Measurements from ENCODE around the gene KCNIP4. TPM values are rescaled to one million over a fixed set of nuclear protein-coding genes. Genes with fewer than 3 reads are reported as not detected.
"Not testable (repeated sequence)": the region's sequence is repeated elsewhere in the genome, so short reads cannot be mapped to it uniquely, and the experiment has no call there.

Gene KCNIP4
- total and polyA plus RNA-seq, 4 donors = not detected

DNA sequence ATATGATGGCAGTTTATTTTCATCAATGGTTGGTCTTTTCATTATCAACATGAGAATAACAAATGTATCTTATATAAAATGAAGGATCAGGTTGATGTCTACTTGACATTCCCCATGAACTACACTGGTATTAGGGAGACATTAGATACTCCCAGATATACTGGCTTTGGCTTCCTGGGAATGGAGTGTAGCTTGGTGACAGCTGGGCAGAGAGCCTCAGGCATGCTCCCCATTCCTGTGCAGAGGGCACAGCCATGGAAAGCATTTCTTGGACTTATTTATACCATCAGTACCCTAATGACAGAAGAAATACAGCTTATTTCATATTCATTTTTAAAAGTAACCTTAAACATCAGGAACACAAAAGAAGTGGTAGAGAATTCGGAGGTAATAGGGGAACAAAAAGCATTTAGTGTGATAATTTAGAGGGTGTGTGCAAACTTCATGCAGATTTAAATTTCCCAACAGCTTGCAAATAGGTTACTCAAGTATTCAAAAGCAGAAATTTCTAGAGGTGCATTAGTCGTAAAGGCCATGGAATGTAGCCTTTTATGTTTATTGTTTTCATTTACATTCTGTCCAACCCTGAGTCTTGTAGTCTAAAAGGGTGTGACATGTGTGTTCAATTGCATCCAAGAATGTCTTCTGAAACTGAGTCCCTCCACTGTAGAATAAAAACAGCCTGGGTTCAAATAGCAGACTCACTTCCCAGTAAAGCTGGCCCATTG is 573.8 kb downstream of the KCNIP4 start:
- 75 to 87% methylated on average over 2 of the region's 2 CpGs for WGBS, 2 donors
- no peaks in the 10 kb centered on the region for H3K4me1 ChIP-seq (ENCODE audit: control insufficient read depth in 1 of 2, insufficient read depth in 2 of 2, low read length in 2 of 2)
- intact Hi-C loops (cut with DNase I) = no loop called here
- no peaks in the 10 kb centered on the region for H3K9me3 ChIP-seq (ENCODE audit: control insufficient read depth, low read length)
- H3K27ac ChIP-seq (ENCODE audit: low read depth in 1 of 2, low read length in 2 of 2) = no peak overlapping the region
- ATAC-seq (ENCODE audit: low FRiP score) = no peak
- H3K27me3 ChIP-seq (ENCODE audit: control insufficient read depth in 1 of 2, insufficient read depth in 2 of 2, low read length in 1 of 2) = no peaks in the 10 kb centered on the region
- no peak overlapping the region for H3K4me3 ChIP-seq (ENCODE audit: low read length in 2 of 2)
- H3K36me3 ChIP-seq (ENCODE audit: control insufficient read depth in 1 of 2, insufficient read depth in 2 of 2, low read length in 1 of 2) = no peaks in the 10 kb centered on the region
- DNase-seq = no peak

DNA sequence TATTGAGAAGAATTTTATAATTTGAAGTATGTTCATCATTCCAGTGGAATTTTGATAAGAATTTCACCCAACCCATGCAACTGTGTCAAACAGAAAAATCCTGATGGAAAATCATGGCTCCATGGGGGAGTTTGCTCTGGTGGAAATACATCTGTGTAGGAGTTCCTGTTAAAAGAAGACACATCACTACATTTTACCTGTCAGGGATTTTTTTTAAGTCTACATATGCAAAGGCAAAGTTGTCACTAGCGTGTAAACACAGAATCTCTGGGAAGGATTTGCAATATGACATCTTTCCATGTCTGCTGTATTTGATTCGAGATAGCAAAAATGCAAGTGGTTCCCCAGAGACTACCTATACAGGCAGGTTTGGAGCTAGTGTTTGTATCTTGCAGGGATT is 581.0 kb downstream of the KCNIP4 start:
- no peak overlapping the region for H3K4me3 ChIP-seq (ENCODE audit: low read length in 2 of 2)
- no peak overlapping the region for H3K27ac ChIP-seq (ENCODE audit: low read depth in 1 of 2, low read length in 2 of 2)
- H3K9me3 ChIP-seq (ENCODE audit: control insufficient read depth, low read length) = no peaks in the 10 kb centered on the region
- ATAC-seq (ENCODE audit: low FRiP score) (no peak), DNase-seq (no peak)
- no peaks in the 10 kb centered on the region for H3K36me3 ChIP-seq (ENCODE audit: control insufficient read depth in 1 of 2, insufficient read depth in 2 of 2, low read length in 1 of 2)
- intact Hi-C loops (cut with DNase I) = no loop called here
- H3K27me3 ChIP-seq (ENCODE audit: control insufficient read depth in 1 of 2, insufficient read depth in 2 of 2, low read length in 1 of 2) = no peaks in the 10 kb centered on the region
- no peaks in the 10 kb centered on the region for H3K4me1 ChIP-seq (ENCODE audit: control insufficient read depth in 1 of 2, insufficient read depth in 2 of 2, low read length in 2 of 2)
- 61 to 66% methylated on average over 2 of the region's 2 CpGs for WGBS, 2 donors

DNA sequence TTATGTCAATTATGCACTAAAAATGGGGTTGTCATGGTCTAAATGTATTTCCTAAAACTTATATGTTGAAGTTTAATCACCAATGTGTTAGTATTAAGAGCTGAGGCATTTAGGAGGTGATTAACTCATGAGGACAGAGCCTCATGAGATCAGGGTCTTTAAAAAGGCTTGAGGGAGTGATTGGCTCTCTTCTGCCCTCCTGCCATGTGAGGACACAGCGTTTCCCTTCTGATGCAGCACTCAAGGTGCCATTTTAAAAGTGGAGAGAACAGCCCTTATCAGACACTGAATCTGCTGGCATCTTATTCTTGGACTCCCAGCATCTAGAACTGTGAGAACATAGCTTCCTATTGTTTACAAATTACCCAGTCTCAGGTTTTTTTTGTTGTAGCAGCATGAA is 581.7 kb downstream of the KCNIP4 start:
- Histone ChIP-seq H3K9me3 (ENCODE audit: control insufficient read depth, low read length) (no peaks in the 10 kb centered on the region), H3K27me3 (ENCODE audit: control insufficient read depth in 1 of 2, insufficient read depth in 2 of 2, low read length in 1 of 2) (no peaks in the 10 kb centered on the region), H3K4me1 (ENCODE audit: control insufficient read depth in 1 of 2, insufficient read depth in 2 of 2, low read length in 2 of 2) (no peaks in the 10 kb centered on the region), H3K4me3 (ENCODE audit: low read length in 2 of 2) (no peak overlapping the region), H3K36me3 (ENCODE audit: control insufficient read depth in 1 of 2, insufficient read depth in 2 of 2, low read length in 1 of 2) (no peaks in the 10 kb centered on the region), H3K27ac (ENCODE audit: low read depth in 1 of 2, low read length in 2 of 2) (no peak overlapping the region)
- DNase-seq (no peak), ATAC-seq (ENCODE audit: low FRiP score) (no peak)
- WGBS, 2 donors = 38 to 47% methylated on average over 1 of the region's 1 CpG
- intact Hi-C loops (cut with DNase I) = no loop called here

DNA sequence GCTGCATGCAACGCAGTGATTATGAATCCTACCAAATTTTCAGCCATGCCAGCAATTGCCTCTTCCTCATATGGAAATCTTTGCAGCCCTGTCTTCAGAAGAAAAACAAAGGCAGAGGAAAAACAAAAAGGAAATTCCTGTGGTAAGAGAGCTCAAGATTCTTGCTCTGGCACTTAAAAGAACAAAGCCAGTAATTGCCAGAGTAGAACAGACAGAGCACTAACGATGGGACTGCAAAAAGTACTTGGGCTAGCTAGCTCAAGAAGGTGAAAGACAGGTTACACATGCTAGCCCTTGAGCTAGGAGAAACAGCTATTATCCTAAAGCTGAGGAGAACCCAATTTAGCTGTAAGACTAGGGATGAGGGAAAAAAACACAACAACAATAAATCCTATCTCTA is 582.3 kb downstream of the KCNIP4 start:
- no peak overlapping the region for H3K4me3 ChIP-seq (ENCODE audit: low read length in 2 of 2)
- H3K36me3 ChIP-seq (ENCODE audit: control insufficient read depth in 1 of 2, insufficient read depth in 2 of 2, low read length in 1 of 2) = no peaks in the 10 kb centered on the region
- WGBS, 2 donors = 9 to 17% methylated on average over 2 of the region's 2 CpGs
- H3K9me3 ChIP-seq (ENCODE audit: control insufficient read depth, low read length) = no peaks in the 10 kb centered on the region
- no peaks in the 10 kb centered on the region for H3K27me3 ChIP-seq (ENCODE audit: control insufficient read depth in 1 of 2, insufficient read depth in 2 of 2, low read length in 1 of 2)
- DNase-seq = no peak
- no peaks in the 10 kb centered on the region for H3K4me1 ChIP-seq (ENCODE audit: control insufficient read depth in 1 of 2, insufficient read depth in 2 of 2, low read length in 2 of 2)
- ATAC-seq (ENCODE audit: low FRiP score) = no peak
- intact Hi-C loops (cut with DNase I) = no loop called here
- no peak overlapping the region for H3K27ac ChIP-seq (ENCODE audit: low read depth in 1 of 2, low read length in 2 of 2)

DNA sequence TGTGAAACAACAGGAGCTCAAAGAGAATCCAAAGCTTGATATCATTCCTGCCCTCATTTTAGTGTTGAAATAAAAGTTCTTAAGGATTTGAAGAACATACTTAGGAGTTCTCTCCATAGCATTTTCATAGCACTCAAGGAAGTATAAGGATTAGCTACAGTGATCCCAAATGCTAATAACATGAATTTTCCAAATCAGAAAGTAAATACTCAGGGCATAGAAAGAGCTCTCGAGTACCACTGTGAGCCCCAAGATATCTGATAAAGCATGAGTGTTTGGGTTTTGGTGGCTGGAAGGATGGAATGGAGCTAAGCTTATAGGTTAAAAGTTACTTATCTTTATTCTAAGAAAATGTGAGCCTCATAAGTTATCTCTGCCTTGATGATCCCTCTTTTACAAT is 584.9 kb downstream of the KCNIP4 start:
- no peaks in the 10 kb centered on the region for H3K36me3 ChIP-seq (ENCODE audit: control insufficient read depth in 1 of 2, insufficient read depth in 2 of 2, low read length in 1 of 2)
- no peak for ATAC-seq (ENCODE audit: low FRiP score)
- 49 to 53% methylated on average over 1 of the region's 1 CpG for WGBS, 2 donors
- no peaks in the 10 kb centered on the region for H3K9me3 ChIP-seq (ENCODE audit: control insufficient read depth, low read length)
- H3K27me3 ChIP-seq (ENCODE audit: control insufficient read depth in 1 of 2, insufficient read depth in 2 of 2, low read length in 1 of 2) = no peaks in the 10 kb centered on the region
- H3K4me1 ChIP-seq (ENCODE audit: control insufficient read depth in 1 of 2, insufficient read depth in 2 of 2, low read length in 2 of 2) = no peaks in the 10 kb centered on the region
- no peak overlapping the region for H3K4me3 ChIP-seq (ENCODE audit: low read length in 2 of 2)
- no peak for DNase-seq
- no peak overlapping the region for H3K27ac ChIP-seq (ENCODE audit: low read depth in 1 of 2, low read length in 2 of 2)
- intact Hi-C loops (cut with DNase I) = no loop called here

DNA sequence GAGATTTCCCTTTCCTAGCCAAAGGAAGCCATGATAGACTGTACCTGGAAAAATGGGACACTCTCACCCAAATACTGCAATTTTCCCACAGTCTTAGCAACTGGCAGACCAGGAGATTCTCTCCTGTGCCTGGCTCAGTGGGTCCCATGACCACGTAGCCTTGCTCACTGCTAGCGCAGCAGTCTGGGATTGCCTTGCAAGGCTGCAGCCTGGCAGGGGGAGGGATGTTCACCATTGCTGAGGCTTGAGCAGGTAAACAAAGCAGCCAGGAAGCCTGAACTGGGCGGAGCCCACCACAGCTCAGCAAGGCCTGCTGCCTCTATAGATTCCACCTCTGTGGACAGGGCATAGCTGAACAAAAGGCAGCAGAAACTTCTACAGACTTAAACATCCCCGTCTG is 596.2 kb downstream of the KCNIP4 start:
- H3K36me3 ChIP-seq (ENCODE audit: control insufficient read depth in 1 of 2, insufficient read depth in 2 of 2, low read length in 1 of 2); DNase-seq; H3K4me1 ChIP-seq (ENCODE audit: control insufficient read depth in 1 of 2, insufficient read depth in 2 of 2, low read length in 2 of 2); intact Hi-C loops (cut with DNase I); H3K4me3 ChIP-seq (ENCODE audit: low read length in 2 of 2); H3K9me3 ChIP-seq (ENCODE audit: control insufficient read depth, low read length); ATAC-seq (ENCODE audit: low FRiP score); H3K27me3 ChIP-seq (ENCODE audit: control insufficient read depth in 1 of 2, insufficient read depth in 2 of 2, low read length in 1 of 2); H3K27ac ChIP-seq (ENCODE audit: low read depth in 1 of 2, low read length in 2 of 2): not testable (repeated sequence)
- WGBS, 2 donors = 80 to 84% methylated on average over 4 of the region's 4 CpGs

DNA sequence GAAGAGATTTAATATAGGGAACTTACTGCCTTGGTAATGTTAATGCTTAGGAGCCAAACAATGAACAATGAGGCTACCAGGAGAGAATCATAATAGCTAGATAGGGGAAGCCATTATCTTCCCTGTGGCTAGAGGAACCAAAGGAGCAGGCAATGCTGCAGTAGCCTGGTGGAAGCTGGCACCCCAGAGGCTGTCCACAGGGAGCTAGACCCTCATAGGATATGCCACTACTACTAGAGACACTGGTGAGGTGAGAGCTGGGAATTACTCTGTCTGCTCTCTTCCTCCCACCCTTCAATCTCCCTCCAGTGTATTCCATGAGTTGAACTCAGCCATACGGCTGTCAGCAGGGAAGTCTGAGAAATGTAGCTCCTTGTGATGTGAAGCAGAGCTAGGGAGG is 601.4 kb downstream of the KCNIP4 start:
- Histone ChIP-seq H3K4me3 (ENCODE audit: low read length in 2 of 2) (no peak overlapping the region), H3K27me3 (ENCODE audit: control insufficient read depth in 1 of 2, insufficient read depth in 2 of 2, low read length in 1 of 2) (no peaks in the 10 kb centered on the region), H3K4me1 (ENCODE audit: control insufficient read depth in 1 of 2, insufficient read depth in 2 of 2, low read length in 2 of 2) (no peaks in the 10 kb centered on the region), H3K36me3 (ENCODE audit: control insufficient read depth in 1 of 2, insufficient read depth in 2 of 2, low read length in 1 of 2) (no peaks in the 10 kb centered on the region), H3K9me3 (ENCODE audit: control insufficient read depth, low read length) (peaks cover 5% of the 10 kb centered on the region), H3K27ac (ENCODE audit: low read depth in 1 of 2, low read length in 2 of 2) (no peak overlapping the region)
- WGBS, 2 donors = 9% methylated on average over 1 of the region's 1 CpG
- DNase-seq (no peak), ATAC-seq (ENCODE audit: low FRiP score) (no peak)
- intact Hi-C loops (cut with DNase I) = no loop called here

DNA sequence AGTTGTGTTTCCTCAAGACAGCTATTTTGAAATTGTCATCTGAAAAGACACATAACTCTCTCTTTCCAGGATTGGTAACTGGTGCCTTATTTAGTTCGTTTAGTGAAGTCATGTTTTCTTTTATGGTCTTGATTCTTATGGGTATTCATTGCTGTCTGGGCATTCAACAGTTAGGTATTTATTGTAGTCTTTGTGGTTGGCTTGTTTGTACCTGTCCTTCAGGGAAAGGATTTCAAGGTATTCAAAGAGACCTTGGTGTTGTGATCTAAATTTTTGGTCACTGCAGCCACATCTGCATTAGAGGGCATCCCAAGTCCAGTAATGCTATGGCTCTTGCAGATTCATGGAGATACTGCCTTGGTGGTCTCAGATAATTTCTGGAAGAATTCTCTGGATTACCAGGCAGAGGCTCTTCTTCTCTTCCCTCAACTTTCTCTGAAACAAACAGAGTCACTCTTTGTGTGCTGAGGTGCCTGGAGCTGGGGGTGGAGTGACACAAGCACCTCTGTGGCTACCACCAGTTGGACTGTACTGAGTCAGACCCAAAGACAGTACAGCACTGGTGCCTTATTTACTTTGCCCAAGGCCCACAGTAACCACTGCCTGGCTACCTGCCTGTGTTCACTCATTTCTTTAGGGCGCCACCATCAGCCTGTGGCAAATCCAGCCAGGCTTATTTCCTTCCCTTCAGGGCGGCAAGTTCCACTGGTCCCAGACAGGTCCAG is 620.4 kb downstream of the KCNIP4 start:
- no peak overlapping the region for H3K27ac ChIP-seq (ENCODE audit: low read depth in 1 of 2, low read length in 2 of 2)
- ATAC-seq (ENCODE audit: low FRiP score) = no peak
- no peaks in the 10 kb centered on the region for H3K4me1 ChIP-seq (ENCODE audit: control insufficient read depth in 1 of 2, insufficient read depth in 2 of 2, low read length in 2 of 2)
- intact Hi-C loops (cut with DNase I) = no loop called here
- no peaks in the 10 kb centered on the region for H3K36me3 ChIP-seq (ENCODE audit: control insufficient read depth in 1 of 2, insufficient read depth in 2 of 2, low read length in 1 of 2)
- H3K9me3 ChIP-seq (ENCODE audit: control insufficient read depth, low read length) = no peaks in the 10 kb centered on the region
- DNase-seq = no peak
- 77 to 81% methylated on average over 3 of the region's 3 CpGs for WGBS, 2 donors
- no peak overlapping the region for H3K4me3 ChIP-seq (ENCODE audit: low read length in 2 of 2)
- H3K27me3 ChIP-seq (ENCODE audit: control insufficient read depth in 1 of 2, insufficient read depth in 2 of 2, low read length in 1 of 2) = no peaks in the 10 kb centered on the region

DNA sequence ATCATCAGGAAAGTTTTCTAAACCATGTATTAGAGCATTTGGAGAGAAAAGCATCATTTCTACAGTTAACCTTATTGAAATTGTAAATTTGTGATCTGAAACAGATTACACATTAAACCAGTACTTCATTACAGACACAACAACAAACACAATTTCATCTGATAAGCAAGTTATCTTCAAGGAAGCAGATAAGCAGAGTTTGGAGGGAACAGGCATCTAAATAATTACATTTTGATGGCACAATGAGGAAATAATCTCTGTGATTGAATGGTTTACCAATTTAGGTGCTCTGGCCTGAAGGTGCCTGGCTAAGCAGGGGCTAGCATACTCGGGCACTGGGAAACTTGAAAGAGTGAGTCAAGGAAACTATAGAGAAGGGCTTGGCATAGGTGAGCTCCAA is 628.5 kb downstream of the KCNIP4 start:
- H3K4me1 ChIP-seq (ENCODE audit: control insufficient read depth in 1 of 2, insufficient read depth in 2 of 2, low read length in 2 of 2) = no peaks in the 10 kb centered on the region
- DNase-seq (no peak), ATAC-seq (ENCODE audit: low FRiP score) (no peak)
- intact Hi-C loops (cut with DNase I) = no loop called here
- no peak overlapping the region for H3K4me3 ChIP-seq (ENCODE audit: low read length in 2 of 2)
- H3K27ac ChIP-seq (ENCODE audit: low read depth in 1 of 2, low read length in 2 of 2) = no peak overlapping the region
- no peaks in the 10 kb centered on the region for H3K9me3 ChIP-seq (ENCODE audit: control insufficient read depth, low read length)
- WGBS, 2 donors = 65 to 77% methylated on average over 1 of the region's 1 CpG
- H3K36me3 ChIP-seq (ENCODE audit: control insufficient read depth in 1 of 2, insufficient read depth in 2 of 2, low read length in 1 of 2) = no peaks in the 10 kb centered on the region
- no peaks in the 10 kb centered on the region for H3K27me3 ChIP-seq (ENCODE audit: control insufficient read depth in 1 of 2, insufficient read depth in 2 of 2, low read length in 1 of 2)
